GM21737 (cell line): Measurements from ENCODE around the gene DCLK1.

ENCODE experiments used
- ATAC-seq: cut with Tn5 transposase; IDR thresholded peaks from one replicate; pipeline ENCODE4 v1.9.1; 2021; ENCODE audit warnings: mild to moderate bottlenecking, moderate library complexity; ENCODE audit not compliant: unreplicated experiment

DCLK1 gene

DNA sequence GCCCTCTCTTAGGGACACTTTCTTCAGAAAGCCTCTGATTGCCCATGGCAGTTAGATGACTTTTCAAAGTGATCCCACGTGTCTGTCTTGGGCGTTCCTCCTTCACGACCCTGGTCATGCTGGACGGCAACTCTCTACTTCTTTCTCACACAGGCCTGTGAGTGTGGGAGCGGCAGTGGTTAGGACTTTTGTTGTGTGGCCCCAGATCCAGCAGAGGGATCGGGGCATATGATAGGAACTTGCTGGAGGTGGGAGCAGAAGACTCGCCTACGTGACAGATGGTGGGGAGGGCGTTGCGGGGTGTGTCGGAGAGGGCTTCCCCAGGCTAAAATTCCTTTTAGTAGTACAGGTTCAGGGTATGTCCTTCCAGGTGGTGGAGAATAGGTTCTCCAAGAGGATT, 365.2 kb downstream of the DCLK1 start:
- ATAC-seq: no peak

DNA sequence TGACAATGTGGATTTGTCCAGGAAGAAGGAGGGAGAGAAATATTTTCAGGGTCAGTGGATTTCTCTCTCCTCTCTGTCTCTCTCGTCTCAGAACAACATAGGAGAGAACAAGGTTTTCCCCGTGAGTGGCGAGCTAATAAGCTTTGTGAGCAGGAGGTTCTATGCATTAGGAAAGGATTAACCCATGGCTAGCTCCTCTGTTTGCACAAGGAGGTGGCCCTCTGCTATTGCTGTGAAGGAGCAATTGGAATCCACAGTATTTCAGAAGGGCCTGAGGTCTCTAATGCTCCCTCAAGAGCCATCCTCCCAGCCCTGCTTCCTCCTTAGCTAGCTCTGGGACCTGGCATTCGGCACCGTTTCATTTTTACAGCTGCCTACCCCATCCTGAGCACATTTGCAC, 365.8 kb downstream of the DCLK1 start:
- no peak for ATAC-seq

DNA sequence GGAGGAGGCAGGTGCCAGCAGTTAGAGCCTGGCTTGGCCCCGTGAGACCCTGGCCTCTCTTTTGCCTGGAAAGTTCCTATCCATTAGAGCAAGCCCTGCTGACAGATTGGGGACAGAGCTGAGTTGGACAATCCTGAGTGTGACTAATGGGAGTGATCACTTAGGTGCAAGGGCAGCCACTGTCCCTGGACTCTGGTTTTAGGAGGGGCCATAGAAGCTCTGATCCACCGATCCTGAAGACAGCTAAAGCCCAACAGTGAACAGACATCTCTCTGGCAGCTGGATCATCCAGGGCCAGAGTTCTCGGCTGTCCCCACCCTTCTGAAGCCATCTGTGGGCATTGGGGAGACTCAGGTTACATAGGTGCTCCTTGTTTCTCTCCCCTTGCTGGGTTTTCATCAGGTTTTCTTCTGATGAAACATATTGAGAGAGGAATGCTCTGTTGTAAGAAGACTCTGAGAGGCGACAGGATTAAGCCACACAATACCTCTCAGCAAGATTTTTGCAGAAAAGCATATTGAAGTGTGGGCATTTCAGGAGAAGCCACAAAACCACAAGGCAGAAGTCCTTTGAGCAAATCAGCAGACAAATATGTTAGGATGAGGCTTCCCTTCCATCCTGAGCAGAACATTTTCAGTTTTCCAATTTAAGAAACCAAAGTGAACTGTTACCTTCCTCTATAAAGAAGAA, 366.7 kb downstream of the DCLK1 start:
- ATAC-seq: no peak

DNA sequence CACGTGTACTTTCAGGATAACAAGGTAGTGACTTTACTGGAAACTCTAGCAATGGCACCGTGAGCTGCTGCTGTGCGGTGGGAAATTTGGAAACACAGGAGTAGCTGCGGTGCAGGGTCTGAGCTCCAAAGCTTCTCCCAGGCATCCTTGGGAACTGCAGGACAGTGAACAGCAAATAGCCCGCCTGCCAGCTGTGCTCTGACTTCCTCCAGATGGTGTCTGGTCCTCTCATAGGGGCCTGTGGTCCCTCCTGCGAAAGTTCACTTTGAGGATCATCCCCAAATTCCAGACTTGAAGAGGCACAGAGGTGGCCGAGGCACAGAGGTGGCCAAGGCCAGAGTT, 367.4 kb downstream of the DCLK1 start:
- ATAC-seq: no peak

DNA sequence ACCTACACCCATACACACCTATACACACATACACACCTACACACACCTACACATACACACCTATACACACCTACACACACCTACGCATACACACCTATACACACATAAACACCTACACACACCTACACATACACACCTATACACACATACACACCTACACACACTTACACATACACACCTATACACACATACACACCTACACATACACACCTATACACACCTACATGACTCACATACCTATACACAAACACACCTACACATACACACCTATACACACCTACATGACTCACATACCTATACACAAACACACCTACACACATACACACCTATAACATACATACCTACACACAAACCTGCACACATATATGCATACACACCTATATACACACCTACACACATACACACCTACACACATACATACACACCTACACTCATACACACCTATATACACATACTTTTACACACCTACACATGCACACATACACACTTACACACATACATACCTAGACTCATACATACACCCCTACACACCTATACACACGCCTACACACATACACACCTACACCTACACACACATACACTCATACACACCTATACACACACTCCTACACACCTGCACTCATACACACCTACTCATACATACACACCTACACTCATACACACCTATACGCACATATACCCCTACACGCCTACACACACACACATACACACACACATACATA, 368.0 kb downstream of the DCLK1 start:
- no peak for ATAC-seq

DNA sequence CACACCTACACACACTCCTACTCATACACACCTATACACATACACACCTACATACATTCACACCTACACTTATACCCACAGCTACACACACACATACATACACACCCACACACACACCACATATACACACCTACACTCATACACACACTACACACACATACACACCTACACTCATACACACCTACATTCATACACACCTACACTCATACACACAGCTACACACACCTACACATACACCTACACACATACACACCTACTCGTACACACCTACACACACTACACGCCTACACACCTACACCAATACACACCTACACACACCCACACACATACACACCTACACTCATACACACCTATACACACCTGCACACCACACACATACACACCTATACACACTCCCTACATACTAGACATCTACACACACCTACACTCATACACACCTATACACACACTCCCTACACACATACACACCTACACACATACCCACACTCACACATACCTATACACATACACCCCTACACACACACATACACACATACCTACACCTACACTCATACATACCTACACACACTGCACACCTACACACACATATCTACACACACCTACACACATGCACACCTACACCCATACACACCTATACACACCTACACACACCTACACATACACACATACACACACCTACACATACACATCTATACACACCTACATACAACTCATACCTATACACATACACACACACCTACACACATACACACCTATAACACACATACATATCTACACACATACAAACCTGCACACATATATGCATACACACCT, 369.5 kb downstream of the DCLK1 start:
- ATAC-seq: no peak

DNA sequence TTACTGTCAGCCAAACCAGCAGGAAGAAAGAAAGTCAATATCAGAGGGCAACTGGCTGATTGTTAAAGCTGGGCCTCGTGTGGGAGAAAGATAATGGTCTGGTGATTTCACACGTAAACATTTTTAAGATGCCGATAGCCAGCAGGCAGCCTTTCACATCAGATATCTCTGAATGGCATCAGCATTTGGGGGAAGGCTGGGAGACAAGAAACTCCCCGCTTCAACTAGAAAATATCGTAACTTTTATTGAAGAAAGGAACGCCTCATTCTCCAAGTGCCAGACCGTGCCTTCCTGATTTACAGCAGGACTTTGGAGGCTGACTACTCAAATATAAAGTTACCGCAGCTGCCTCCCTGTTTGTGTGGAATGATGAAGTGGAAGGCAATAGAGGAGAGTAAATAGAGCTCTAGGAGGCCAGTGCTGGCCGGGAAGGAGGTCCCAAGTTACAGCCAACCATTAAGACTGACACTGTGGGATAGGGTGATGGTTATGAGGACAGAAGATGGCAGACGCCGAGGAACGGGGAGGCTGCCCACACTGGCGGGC, 370.4 kb downstream of the DCLK1 start:
- ATAC-seq: no peak

DNA sequence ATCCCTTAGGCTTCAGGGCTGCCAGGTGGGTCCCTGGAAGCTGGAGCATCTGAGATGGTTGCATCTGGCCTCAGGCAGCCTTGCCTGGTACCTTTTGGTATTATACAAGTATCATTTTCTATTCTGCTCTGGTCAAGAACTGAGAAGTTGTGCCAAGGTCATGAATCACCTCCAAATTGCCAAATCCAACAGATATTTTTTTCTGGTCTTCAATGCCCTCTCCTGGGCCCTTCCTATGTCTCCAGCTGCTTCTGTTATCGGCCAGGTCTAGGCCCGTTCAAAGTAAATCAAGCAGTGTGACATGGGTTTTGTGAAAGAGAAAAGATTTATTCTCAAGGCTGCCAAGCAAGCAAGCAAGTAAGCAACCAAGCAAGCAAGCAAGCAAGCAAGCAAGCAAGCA, 383.6 kb downstream of the DCLK1 start:
- no peak for ATAC-seq

DNA sequence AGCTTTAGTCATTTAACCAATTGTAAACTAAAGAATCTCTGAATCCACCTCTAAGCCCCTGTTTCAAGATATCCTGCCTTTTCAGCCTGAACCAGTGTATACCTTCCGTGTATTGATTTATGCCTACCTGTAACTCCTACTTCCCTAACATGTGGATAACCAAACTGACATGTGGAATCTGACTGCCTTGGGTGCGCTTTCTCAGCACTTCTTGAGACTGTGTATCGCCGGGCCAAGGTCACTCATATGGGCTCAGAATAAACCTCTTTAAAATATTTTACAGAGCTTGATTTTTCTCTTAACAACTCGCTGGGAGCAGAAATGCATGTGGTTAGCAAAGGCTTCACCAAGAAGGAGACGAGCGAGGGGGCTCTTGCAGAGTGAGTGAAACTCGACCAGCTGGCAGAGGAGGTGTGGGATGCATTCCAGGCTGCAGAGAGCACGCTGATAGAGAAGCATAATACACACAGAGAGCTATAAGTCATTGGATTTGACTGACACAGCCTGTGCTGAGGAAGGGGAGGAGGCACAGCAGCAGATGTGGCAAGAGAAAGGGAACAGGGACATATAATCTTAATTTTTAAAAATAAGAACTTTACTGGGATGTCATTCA, 386.5 kb downstream of the DCLK1 start:
- ATAC-seq: no peak

DNA sequence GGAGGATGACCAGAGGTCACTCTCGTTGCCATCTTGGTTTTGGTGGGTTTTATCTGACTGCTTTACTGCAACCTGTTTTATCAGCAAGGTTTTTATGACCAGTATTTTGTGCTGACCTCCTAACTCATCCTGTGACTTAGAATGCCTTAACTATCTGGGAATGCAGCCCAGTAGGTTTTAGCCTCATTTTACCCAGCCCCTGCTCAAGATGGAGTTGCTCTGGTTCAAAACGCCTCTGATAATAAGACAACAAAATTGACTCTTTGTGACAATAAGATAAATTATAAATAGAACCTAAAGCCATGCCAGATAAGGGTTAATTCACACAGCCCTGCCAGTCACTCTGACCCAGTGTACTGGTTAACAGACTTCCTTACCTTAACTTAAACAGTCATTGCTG, 387.0 kb downstream of the DCLK1 start:
- ATAC-seq: no peak

DNA sequence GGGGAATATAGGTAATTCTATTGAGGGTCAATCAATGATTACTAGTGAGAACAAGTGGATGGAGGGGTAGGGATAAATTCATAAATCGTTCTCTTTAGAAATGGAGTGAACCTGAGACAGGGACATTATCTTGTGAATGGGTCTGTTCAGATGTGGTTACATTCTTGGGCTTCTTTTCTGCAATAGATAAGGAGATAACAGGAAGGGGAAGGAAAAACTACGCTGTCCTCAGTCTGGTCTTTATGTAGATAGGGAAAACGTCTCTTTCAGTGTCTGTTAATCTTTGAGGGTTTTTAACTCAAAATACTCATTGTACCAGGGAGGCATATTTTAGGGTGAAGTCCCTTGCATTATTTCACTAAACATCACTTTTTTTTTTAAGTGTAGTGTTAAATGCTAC, 388.0 kb downstream of the DCLK1 start:
- no peak for ATAC-seq

DNA sequence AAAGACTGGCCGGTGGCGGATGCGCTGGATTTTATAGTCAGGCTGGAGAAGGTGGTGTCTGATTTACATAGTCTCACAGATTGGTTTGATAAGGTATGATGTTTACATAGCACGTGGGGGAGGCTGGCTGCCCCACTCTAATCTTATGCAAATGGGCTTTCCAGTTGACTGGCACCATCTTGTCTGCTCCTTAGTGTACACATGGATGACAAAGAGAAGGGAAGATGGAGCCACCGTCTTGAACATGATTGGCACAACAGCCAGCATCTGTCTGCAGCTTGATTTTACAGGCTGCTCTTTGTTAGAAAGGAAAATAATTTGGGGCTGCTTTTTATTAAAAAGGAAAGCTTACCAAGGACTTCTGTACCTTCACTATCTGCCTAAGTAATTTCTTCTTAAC, 389.5 kb downstream of the DCLK1 start:
- no peak for ATAC-seq

DNA sequence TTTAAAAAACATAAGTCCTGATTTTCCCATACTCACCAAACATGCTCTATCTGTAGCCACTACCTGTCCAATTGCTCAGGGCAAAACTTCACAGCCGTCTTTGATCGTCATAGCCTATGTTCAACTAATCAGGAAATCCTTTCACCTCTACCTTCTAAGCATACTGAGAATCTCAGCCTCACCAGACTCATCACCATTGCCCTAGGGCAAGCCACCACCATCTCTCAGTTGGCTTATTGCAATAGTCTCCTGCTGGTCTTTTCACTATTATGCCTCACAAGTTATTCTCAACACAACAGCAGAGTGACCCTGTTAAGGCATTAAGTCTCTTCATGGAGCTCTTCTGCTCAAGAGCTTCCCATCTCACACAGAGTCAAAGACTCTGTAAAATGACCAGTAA, 394.3 kb downstream of the DCLK1 start:
- ATAC-seq: no peak

DNA sequence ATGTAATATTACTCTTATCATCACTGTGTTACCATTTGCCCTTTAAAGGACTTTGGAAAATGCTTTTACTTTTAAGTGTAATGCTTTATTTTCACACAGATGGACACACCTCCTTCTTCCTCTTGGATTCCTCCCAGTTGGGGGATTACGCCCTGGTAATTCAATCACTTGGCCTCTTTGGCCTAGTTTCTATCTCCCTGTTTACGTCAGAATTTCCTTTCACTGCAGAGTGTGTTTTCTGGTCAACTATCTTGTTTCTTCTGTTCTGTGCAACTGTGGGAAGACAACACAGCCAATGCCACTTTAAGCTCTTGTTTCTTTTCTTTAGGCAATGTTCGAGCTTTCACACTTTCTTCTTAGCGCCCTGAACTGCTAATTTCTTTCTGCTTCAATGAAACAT, 397.4 kb downstream of the DCLK1 start:
- no peak for ATAC-seq

DNA sequence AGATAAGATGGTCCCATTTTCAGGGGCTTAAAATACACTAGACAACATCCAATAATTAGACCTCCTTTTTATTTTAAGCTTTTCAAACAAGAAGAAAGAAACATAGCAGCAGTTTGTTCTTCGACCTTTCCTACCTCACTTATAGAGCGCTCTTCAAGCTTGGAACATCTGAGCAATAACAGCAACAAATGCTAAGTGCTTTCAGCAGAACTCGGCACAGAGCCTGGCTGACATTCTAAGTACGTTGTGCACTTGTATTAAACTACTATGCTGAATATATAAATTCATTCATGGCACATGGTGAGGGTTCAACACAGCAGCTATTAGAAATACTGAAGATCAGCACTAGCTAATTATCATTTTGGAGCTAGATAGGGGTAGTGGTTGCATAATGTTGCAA, 398.6 kb downstream of the DCLK1 start:
- no peak for ATAC-seq

DNA sequence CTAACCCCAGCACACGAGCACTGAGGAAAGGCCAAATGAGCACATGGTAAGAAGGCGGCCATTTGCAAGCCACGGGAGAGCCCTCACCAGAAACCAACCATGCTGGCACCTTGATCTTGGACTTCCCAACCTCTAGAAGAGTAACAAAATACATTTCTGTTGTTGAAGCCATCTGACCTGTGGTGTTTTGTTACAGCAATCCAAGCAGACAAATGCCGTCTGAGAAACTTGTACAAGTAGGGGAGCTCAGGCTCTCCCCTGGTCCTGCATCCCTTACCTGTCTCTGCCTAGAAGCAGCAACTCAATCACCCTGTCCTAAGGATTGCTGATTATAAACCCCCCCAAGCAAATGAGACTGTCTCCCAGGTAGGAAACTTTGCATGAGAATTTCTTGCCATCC, 399.7 kb downstream of the DCLK1 start:
- ATAC-seq: no peak

DNA sequence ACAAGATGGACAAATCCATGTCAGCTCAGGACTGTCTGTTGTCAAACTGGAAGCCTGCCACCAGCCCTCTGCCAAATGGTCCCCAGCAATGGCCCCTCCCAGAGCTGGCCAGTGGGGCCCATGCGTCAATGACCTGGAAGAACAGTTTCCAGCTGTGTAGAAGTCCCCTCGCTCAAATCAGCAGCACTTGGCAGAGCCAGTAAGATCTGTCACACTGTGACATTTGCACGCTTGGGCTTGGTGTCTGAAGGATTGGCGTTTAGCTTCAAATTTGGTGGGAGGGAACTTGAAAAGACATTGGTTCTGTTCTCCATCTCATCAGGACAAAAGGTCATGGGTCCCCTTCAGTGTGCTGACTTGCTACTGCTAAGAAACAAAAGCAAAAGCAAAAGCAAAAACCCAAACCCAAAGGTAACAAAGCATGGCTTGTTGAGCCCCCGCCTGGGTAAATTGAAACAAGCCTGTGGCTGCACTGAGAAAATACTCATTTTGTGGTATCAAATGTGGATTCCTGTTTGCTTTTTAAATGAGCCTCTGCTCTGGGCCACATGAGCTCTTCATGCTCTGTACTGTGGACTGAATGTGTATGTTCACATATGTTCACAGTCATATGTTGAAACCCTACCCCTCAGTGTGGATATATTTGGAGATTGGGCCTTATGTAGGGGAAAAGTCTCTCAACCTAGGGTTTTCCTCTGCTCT, 401.1 kb downstream of the DCLK1 start:
- no peak for ATAC-seq

DNA sequence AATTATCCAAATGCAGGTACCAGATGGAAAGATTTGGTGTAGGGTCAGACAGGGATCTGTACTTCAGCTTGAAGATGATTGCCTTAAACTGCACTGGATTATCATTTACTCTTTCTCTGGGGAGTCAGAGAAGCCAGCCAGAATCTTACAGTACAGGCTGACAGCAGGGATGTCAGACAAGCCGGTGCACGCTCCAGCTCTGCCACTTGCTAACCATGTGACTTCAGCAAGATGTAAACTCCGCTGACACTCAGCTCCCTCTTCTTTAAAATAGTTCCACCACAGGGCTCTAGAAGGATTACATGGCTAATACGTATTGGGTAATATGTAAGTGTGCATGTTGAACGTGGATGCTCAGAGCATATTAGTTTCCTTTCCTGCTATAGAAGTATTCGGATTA, 403.3 kb downstream of the DCLK1 start:
- no peak for ATAC-seq

DNA sequence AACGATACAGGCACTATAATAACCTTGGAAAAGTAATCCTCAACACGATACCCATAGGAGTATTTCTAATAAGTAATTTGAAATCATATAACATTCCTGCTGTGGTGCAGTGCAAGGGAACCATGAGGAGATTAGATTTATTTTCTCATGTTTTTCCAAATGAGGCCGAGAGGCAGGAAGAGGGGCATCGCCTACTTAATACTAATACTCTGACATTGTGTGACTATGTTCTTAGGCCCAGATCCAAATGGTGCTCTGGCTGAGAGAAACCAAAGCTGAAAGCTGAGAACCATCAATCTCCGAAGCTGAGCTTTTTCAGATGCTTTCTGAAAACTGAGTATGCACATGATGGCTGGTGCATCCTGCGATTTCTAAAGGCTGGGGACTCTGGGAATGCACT, 406.7 kb downstream of the DCLK1 start:
- no peak for ATAC-seq

DNA sequence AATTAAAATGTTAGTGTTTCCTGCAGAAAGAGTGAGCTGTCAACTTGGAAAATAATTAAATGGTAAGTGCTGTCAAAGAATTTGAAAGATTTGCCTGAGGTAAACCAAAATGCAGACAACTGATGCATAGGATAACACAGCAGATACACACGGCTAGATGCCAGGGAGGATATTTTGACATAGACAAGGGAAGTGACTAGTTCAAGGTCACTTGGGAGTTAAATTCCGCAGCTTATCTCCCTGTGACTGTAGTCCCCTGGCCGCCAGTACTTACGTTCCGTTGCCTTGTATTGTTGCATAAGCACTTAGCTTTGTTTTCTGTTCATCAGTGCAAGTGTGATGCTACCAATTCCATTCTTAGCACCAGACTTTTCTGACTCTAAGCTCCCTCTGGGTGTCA, 407.4 kb downstream of the DCLK1 start:
- no peak for ATAC-seq

DNA sequence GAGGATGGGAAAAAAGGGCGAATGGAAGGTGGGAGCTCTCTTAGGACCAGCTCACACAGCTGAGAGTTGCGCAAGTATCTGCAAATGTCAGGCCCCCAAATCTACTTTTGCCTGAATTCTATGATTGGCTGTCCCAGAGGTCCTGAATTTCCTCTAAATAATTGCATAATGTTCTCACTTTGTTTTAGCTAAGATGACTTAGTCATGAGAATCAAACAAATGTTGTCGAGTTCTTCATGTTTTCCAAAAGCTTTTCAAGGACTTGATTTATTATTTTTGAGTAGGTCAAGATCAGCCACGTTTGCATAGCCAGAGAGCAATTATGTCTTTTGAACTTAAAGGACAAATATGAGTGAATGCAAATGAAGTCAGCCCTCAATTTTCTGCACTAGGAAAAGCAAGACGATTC, 408.1 kb downstream of the DCLK1 start:
- no peak for ATAC-seq
